Measurements from ENCODE around the gene LGI1. TPM values are rescaled to one million over a fixed set of nuclear protein-coding genes. Genes with fewer than 3 reads are reported as not detected.

The LGI1 gene
- total RNA-seq, 1 donor from 2014 or later: not detected

DNA sequence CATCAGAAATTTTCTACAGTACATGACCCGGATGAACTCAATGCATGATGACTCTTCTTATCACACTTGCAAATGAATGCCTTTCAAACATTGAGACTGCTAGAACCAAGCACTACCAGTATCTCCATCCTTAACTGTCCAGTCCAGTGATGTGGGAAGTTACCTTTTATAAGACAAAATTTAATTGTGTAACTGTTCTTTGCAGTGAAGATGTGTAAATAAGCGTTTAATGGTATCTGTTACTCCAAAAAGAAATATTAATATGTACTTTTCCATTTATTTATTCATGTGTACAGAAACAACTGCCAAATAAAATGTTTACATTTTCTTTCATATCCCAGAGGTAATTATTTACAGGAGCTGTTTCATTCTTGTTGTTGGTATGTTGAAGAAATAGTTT, 40.1 kb downstream of the LGI1 start:
- TF ChIP-seq, protein P1, sequence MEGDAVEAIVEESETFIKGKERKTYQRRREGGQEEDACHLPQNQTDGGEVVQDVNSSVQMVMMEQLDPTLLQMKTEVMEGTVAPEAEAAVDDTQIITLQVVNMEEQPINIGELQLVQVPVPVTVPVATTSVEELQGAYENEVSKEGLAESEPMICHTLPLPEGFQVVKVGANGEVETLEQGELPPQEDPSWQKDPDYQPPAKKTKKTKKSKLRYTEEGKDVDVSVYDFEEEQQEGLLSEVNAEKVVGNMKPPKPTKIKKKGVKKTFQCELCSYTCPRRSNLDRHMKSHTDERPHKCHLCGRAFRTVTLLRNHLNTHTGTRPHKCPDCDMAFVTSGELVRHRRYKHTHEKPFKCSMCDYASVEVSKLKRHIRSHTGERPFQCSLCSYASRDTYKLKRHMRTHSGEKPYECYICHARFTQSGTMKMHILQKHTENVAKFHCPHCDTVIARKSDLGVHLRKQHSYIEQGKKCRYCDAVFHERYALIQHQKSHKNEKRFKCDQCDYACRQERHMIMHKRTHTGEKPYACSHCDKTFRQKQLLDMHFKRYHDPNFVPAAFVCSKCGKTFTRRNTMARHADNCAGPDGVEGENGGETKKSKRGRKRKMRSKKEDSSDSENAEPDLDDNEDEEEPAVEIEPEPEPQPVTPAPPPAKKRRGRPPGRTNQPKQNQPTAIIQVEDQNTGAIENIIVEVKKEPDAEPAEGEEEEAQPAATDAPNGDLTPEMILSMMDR (IDR thresholded peaks at IDR 0.05): no peak
- no peak overlapping the region for H3K4me3 ChIP-seq
- DNase-seq (no peak), ATAC-seq (no peak)
- peaks cover 8% of the 10 kb centered on the region for H3K27me3 ChIP-seq (ENCODE audit: low read depth)
- H3K36me3 ChIP-seq: no peaks in the 10 kb centered on the region
- no peaks in the 10 kb centered on the region for H3K9me3 ChIP-seq
- no peak overlapping the region for H3K27ac ChIP-seq
- intact Hi-C loops (cut with DNase I): no loop called here
- no peaks in the 10 kb centered on the region for H3K4me1 ChIP-seq

DNA sequence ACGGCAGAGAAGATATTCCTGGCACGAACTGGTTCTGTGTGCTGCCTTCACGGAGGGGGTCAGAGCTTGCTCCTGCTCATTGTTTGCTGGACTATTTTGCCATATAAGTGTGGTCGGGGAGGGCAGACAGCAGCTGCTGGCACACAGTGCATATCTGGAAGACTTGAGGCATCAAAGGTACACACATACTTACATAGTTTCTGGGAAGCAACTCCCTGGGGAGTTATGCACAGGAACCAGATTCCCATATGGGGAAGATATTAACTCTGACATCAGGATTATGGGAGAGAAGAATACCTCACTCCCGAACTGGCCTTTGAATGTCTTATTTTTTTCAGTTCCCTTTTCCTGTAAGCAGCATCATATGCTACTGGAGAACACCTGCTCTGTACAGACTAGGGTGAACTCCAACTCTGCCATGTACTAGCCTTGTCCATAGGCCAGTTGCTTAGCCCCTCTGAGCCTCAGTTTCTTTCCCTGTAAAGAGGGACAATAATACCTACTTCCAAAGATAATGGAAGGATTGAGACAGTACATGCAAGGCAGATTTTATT, 41.5 kb downstream of the LGI1 start:
- no peaks in the 10 kb centered on the region for H3K9me3 ChIP-seq
- intact Hi-C loops (cut with DNase I): no loop called here
- TF ChIP-seq, protein P1 (IDR thresholded peaks at IDR 0.05): no peak
- ATAC-seq (no peak), DNase-seq (no peak)
- no peaks in the 10 kb centered on the region for H3K4me1 ChIP-seq
- no peaks in the 10 kb centered on the region for H3K36me3 ChIP-seq
- no peak overlapping the region for H3K4me3 ChIP-seq
- peaks cover 8% of the 10 kb centered on the region for H3K27me3 ChIP-seq (ENCODE audit: low read depth)
- H3K27ac ChIP-seq: no peak overlapping the region

DNA sequence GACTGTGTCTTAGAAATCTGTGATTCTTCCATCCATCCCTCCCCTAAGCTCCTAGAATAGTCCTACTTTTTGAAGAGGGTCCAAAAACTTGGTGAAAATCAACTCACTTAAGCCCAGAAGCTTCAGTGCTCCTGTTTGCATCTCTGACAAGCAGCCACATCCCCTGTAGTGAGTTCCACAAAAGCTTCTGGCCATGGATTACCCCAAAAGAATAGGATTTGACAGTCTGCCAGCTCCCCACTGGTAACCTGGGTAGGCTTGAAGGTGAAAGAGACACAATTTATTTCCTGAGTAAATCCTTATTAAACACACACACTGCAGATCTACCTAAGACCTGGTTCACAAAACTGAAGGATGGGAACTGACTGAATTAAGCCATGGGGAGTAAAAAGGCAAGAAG, 46.5 kb downstream of the LGI1 start:
- no peak overlapping the region for H3K27ac ChIP-seq
- no peaks in the 10 kb centered on the region for H3K9me3 ChIP-seq
- H3K4me1 ChIP-seq: no peaks in the 10 kb centered on the region
- intact Hi-C loops (cut with DNase I): no loop called here
- peaks cover 8% of the 10 kb centered on the region for H3K27me3 ChIP-seq (ENCODE audit: low read depth)
- H3K36me3 ChIP-seq: no peaks in the 10 kb centered on the region
- ATAC-seq (no peak), DNase-seq (no peak)
- no peak overlapping the region for H3K4me3 ChIP-seq
- TF ChIP-seq, protein P1 (IDR thresholded peaks at IDR 0.05): no peak

DNA sequence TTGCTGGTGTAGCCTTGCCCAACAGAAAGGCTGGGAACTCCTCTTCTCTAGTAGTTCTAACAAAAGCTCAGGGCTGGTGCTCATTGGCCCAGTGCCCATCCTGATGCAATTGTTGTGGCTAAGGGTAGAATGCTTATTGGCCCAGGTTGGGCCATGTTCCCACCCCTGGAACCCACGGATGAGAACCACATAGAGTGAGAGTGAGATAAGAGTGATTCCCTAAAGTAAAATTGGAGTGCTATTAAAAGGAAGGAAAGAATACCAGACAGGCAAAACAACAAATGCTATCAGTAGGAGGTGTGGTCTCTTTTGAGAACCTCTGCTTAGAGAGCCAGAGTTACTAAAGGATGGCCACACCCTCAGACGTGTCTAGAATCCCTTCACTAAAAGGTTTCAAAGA, 49.2 kb downstream of the LGI1 start:
- ATAC-seq: no peak
- no peak for DNase-seq

GRCh38 chr10:93807371-93807770, 49.6 kb downstream of the LGI1 start:
- H3K4me1 ChIP-seq: no peaks in the 10 kb centered on the region
- no peak for ATAC-seq
- intact Hi-C loops (cut with DNase I): no loop called here
- TF ChIP-seq, protein P1 (IDR thresholded peaks at IDR 0.05): no peak
- H3K4me3 ChIP-seq: no peak overlapping the region
- H3K27me3 ChIP-seq (ENCODE audit: low read depth): no peaks in the 10 kb centered on the region
- no peaks in the 10 kb centered on the region for H3K9me3 ChIP-seq
- no peaks in the 10 kb centered on the region for H3K36me3 ChIP-seq
- no peak overlapping the region for H3K27ac ChIP-seq
- DNase-seq: no peak

More for the DNA sequence above, 49.2 kb downstream of the LGI1 start:
- TF ChIP-seq, protein P1 (IDR thresholded peaks at IDR 0.05): no peak
- no peaks in the 10 kb centered on the region for H3K4me1 ChIP-seq
- H3K9me3 ChIP-seq: no peaks in the 10 kb centered on the region
- no peak overlapping the region for H3K4me3 ChIP-seq
- intact Hi-C loops (cut with DNase I): no loop called here
- no peaks in the 10 kb centered on the region for H3K36me3 ChIP-seq
- H3K27ac ChIP-seq: no peak overlapping the region
- H3K27me3 ChIP-seq (ENCODE audit: low read depth): peaks cover 2% of the 10 kb centered on the region
